HG02588 (cell line): ENCODE data around the gene NPHS1.
"Not testable (repeated sequence)": the region's sequence is repeated elsewhere in the genome, so short reads cannot be mapped to it uniquely, and the experiment has no call there.

Source experiments
- ATAC-seq: cut with Tn5 transposase; IDR thresholded peaks from one replicate; pipeline ENCODE4 v1.9.1; 2021; ENCODE audit warnings: mild to moderate bottlenecking, moderate library complexity; ENCODE audit not compliant: unreplicated experiment

NPHS1 gene

GRCh38 chr19:35848919-35849505 lies 3.3 kb downstream of the NPHS1 start:
- ATAC-seq = no peak

- ATAC-seq = no peak
These were observed 3.8 kb downstream of the NPHS1 start for GRCh38 chr19:35848486-35848885.

GRCh38 chr19:35847911-35848310 lies 4.4 kb downstream of the NPHS1 start:
- ATAC-seq = no peak

- no peak for ATAC-seq
These were observed 6.2 kb downstream of the NPHS1 start for GRCh38 chr19:35846038-35846668.

GRCh38 chr19:35845215-35846037 lies 6.9 kb downstream of the NPHS1 start:
- ATAC-seq = no peak

GRCh38 chr19:35844482-35845214 lies 7.7 kb downstream of the NPHS1 start:
- no peak for ATAC-seq

- ATAC-seq = no peak
These were observed 8.4 kb downstream of the NPHS1 start for GRCh38 chr19:35843676-35844481.

- ATAC-seq = no peak
These were observed 9.5 kb downstream of the NPHS1 start for GRCh38 chr19:35842666-35843272.

- ATAC-seq = no peak
These were observed 10.2 kb downstream of the NPHS1 start for GRCh38 chr19:35841961-35842595.

- ATAC-seq = not testable (repeated sequence)
These were observed 16.2 kb downstream of the NPHS1 start for GRCh38 chr19:35836096-35836495.

GRCh38 chr19:35833972-35834371 lies 18.3 kb downstream of the NPHS1 start:
- ATAC-seq = no peak

- no peak for ATAC-seq
These were observed 20.2 kb downstream of the NPHS1 start for GRCh38 chr19:35832054-35832453.

GRCh38 chr19:35830986-35831385 lies 21.3 kb downstream of the NPHS1 start:
- no peak for ATAC-seq

- no peak for ATAC-seq
These were observed 23.5 kb downstream of the NPHS1 start for GRCh38 chr19:35828692-35829301.

GRCh38 chr19:35824150-35824549 lies 28.2 kb downstream of the NPHS1 start:
- no peak for ATAC-seq

GRCh38 chr19:35822579-35822978 lies 29.7 kb downstream of the NPHS1 start:
- no peak for ATAC-seq

GRCh38 chr19:35818445-35818844 lies 33.9 kb downstream of the NPHS1 start:
- no peak for ATAC-seq

GRCh38 chr19:35816846-35817245 lies 35.5 kb downstream of the NPHS1 start:
- ATAC-seq = no peak

- ATAC-seq = no peak
These were observed 36.0 kb downstream of the NPHS1 start for GRCh38 chr19:35816262-35816661.
